ENCODE results near the gene MTHFS.

- TF ChIP-seq CTCF (IDR thresholded peaks at IDR 0.05) (no peak), POLR2A (IDR thresholded peaks at IDR 0.05) (no peak), EP300 (IDR thresholded peaks at IDR 0.05) (no peak)
Measured at GRCh38 chr15:79820820-79821219, 76.0 kb downstream of the MTHFS start.
